GM23338 (cell line): ENCODE data around the gene RANBP1. TPM values are rescaled to one million over a fixed set of nuclear protein-coding genes. Genes with fewer than 3 reads are reported as not detected.
A peak's percentile ranks its signal among the peaks of the same experiment; 100 is the strongest.

Source experiments
- ATAC-seq: fragments of 200-7000 bp; cut with Tn5 transposase; 3 replicates; pipeline ENCODE4 v1.9.1; 2020
- DNase-seq: peaks from one replicate; pipeline ENCODE4 v3.0.0-alpha.2; 2015; ENCODE audit warnings: low spot score
- H2AFZ ChIP-seq: fragments of 200-600 bp; sonication (generic); 2 replicates; pipeline ENCODE4 v1.8.0; 2016; ENCODE audit warnings: antibody characterized with exemption, mild to moderate bottlenecking, moderate library complexity
- H3F3A ChIP-seq: fragments of 200-600 bp; sonication (generic); replicated peaks from 2 replicates; pipeline ENCODE4 v1.8.0; 2017; ENCODE audit warnings: antibody characterized with exemption, mixed run types, low read depth
- H3K27ac ChIP-seq: fragments of 200-600 bp; sonication (generic); 2 replicates; pipeline ENCODE4 v1.6.1; 2016; ENCODE audit warnings: low read depth
- H3K27me3 ChIP-seq: fragments of 200-600 bp; sonication (generic); 2 replicates; pipeline ENCODE4 v1.8.0; 2016; ENCODE audit warnings: mild to moderate bottlenecking, mixed run types, moderate library complexity; ENCODE audit not compliant: insufficient read depth
- H3K36me3 ChIP-seq: fragments of 200-600 bp; sonication (generic); 2 replicates; pipeline ENCODE4 v1.8.0; 2016; ENCODE audit warnings: mild to moderate bottlenecking; ENCODE audit not compliant: insufficient read depth
- H3K4me1 ChIP-seq: fragments of 200-600 bp; sonication (generic); 2 replicates; pipeline ENCODE4 v1.8.0; 2016; ENCODE audit warnings: mild to moderate bottlenecking, moderate library complexity; ENCODE audit not compliant: insufficient read depth
- H3K4me2 ChIP-seq: fragments of 200-600 bp; sonication (generic); 2 replicates; pipeline ENCODE4 v1.7.1; 2017; ENCODE audit warnings: mixed run types
- H3K4me3 ChIP-seq: fragments of 200-600 bp; sonication (generic); 2 replicates; pipeline ENCODE4 v1.6.1; 2016; ENCODE audit warnings: mixed run types
- H3K79me2 ChIP-seq: fragments of 200-600 bp; sonication (generic); replicated peaks from 2 replicates; pipeline ENCODE4 v1.8.0; 2017; ENCODE audit warnings: mild to moderate bottlenecking; ENCODE audit not compliant: insufficient read depth
- H3K9me2 ChIP-seq: fragments of 200-600 bp; sonication (generic); 2 replicates; pipeline ENCODE4 v1.8.0; 2017; ENCODE audit not compliant: insufficient read depth
- H4K20me1 ChIP-seq: fragments of 200-600 bp; sonication (generic); replicated peaks from 2 replicates; pipeline ENCODE4 v1.8.0; 2017; ENCODE audit warnings: mild to moderate bottlenecking; ENCODE audit not compliant: insufficient read depth
- H3K27ac Mint-ChIP-seq: 2 replicates; pipeline ENCODE4 v1.8.0; 2020; ENCODE audit warnings: inconsistent platforms, mild to moderate bottlenecking, moderate library complexity, mixed read lengths
- H3K27me3 Mint-ChIP-seq: 3 replicates; pipeline ENCODE4 v1.8.0; 2022; ENCODE audit warnings: low read depth, mild to moderate bottlenecking, moderate library complexity, mixed read lengths, inconsistent platforms; ENCODE audit not compliant: insufficient read depth, poor library complexity
- H3K36me3 Mint-ChIP-seq: 3 replicates; pipeline ENCODE4 v1.8.0; 2021; ENCODE audit warnings: low read depth, mild to moderate bottlenecking, inconsistent platforms, moderate library complexity, mixed read lengths
- H3K4me1 Mint-ChIP-seq: 3 replicates; pipeline ENCODE4 v1.8.0; 2020; ENCODE audit warnings: mild to moderate bottlenecking, inconsistent platforms, mixed read lengths
- H3K4me3 Mint-ChIP-seq: 3 replicates; pipeline ENCODE4 v1.8.0; 2021; ENCODE audit warnings: moderate library complexity, mild to moderate bottlenecking, inconsistent platforms, mixed read lengths
- H3K9me3 Mint-ChIP-seq: 3 replicates; pipeline ENCODE4 v1.8.0; 2020; ENCODE audit warnings: moderate library complexity, mild to moderate bottlenecking, inconsistent platforms, mixed read lengths
- CREB1 ChIP-seq: fragments of 250-450 bp; sonication (Bioruptor Pico); IDR thresholded peaks from 2 replicates; pipeline ENCODE4 v1.5.0; 2020; ENCODE audit warnings: low read depth, mild to moderate bottlenecking, moderate library complexity
- EZH2 ChIP-seq: fragments of 200-600 bp; sonication (generic); IDR thresholded peaks from one replicate; pipeline ENCODE4 v1.8.0; 2017; ENCODE audit warnings: antibody characterized with exemption, mild to moderate bottlenecking, low read depth; ENCODE audit not compliant: unreplicated experiment
- EZH2phosphoT487 ChIP-seq: fragments of 200-600 bp; sonication (generic); IDR thresholded peaks from one replicate; pipeline ENCODE4 v1.8.1; 2018; ENCODE audit warnings: antibody characterized with exemption; ENCODE audit not compliant: unreplicated experiment
- JUNB ChIP-seq: IDR thresholded peaks from one replicate; pipeline ENCODE4 v1.6.1; 2016; ENCODE audit warnings: antibody characterized with exemption; ENCODE audit not compliant: unreplicated experiment
- NANOG ChIP-seq: IDR thresholded peaks from 2 replicates; pipeline ENCODE4 v1.6.1; 2016; ENCODE audit warnings: antibody characterized with exemption, borderline replicate concordance
- POLR2AphosphoS5 ChIP-seq: IDR thresholded peaks from 2 replicates; pipeline ENCODE4 v1.6.1; 2016; ENCODE audit warnings: antibody characterized with exemption, low read depth
- STAT1 ChIP-seq: IDR thresholded peaks from one replicate; pipeline ENCODE4 v1.6.1; 2016; ENCODE audit warnings: antibody characterized with exemption; ENCODE audit not compliant: unreplicated experiment
- ZNF114 ChIP-seq: fragments of 250-450 bp; sonication (Bioruptor Pico); IDR thresholded peaks from 2 replicates; pipeline ENCODE4 v1.5.0; 2020; ENCODE audit warnings: mild to moderate bottlenecking, moderate library complexity
- ZNF331 ChIP-seq: fragments of 250-450 bp; sonication (Bioruptor Pico); IDR thresholded peaks from 2 replicates; pipeline ENCODE4 v1.5.0; 2020; ENCODE audit warnings: low read depth, mild to moderate bottlenecking, moderate library complexity
- polyA plus RNA-seq: library from polyadenylated mRNA; unstranded; fragments of >200 nt; fragmentation: Nextera tagmentation; extraction: Ambion mirVana; gene quantifications from 2 replicates; pipeline ENCODE4 v1.2.1, GENCODE V29; 2016
- total RNA-seq: library from RNA; depleted of rRNA; stranded (reverse); fragments of >200 nt; shearing (Covaris generic); gene quantifications from 2 replicates; pipeline ENCODE4 v1.2.3, GENCODE V29; 2014
- TF ChIP-seq, protein P1 (sequence below): IDR thresholded peaks from 2 replicates; pipeline ENCODE4 v1.6.1; 2016; ENCODE audit warnings: antibody characterized with exemption
- TF ChIP-seq, protein P2 (sequence below): fragments of 250-450 bp; sonication (Bioruptor Pico); IDR thresholded peaks from 2 replicates; pipeline ENCODE4 v1.5.0; 2020; ENCODE audit warnings: mild to moderate bottlenecking, moderate library complexity
- TF ChIP-seq, protein P3 (sequence below), 2 experiments: fragments of 200-600 bp in 1 of 2; sonication (generic) in 1 of 2; conservative IDR thresholded peaks; 2 replicates each; pipeline versions ENCODE4 v1.5.1 to v1.6.1; 2016 to 2017; ENCODE audit warnings: antibody characterized with exemption in 2 of 2, low read depth in 2 of 2, mild to moderate bottlenecking in 2 of 2, moderate library complexity in 1 of 2
- TF ChIP-seq, protein P4 (sequence below): IDR thresholded peaks from one replicate; pipeline ENCODE4 v1.6.1; 2018; ENCODE audit warnings: antibody characterized with exemption; ENCODE audit not compliant: unreplicated experiment

Gene RANBP1
- total and polyA plus RNA-seq, 2 experiments from 2014 or later, result 1,014 to 1,206 TPM

DNA sequence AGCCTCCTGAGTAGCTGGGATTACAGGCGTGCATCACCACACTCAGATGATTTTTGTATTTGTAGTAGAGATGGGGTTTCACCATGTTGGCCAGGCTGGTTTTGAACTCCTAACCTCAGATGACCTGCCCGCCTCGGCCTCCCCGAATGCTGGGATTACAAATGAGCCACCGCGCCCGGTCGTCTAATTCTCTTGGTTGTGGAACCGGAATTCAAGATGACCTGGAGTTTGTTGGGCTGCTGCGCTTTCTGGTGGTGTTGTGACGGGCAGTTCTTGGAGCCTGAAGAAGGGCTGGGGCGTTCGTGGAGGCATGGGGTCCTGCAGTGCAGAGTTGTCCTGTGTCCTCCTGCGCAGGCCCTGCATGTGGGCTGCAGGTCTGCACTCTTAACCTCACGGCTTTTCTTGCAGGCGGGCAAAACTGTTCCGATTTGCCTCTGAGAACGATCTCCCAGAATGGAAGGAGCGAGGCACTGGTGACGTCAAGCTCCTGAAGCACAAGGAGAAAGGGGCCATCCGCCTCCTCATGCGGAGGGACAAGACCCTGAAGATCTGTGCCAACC is 6.0 kb downstream of the RANBP1 start:
- Mint-ChIP-seq H3K36me3 (peaks cover 89% of the 10 kb centered on the region), H3K9me3 (no peaks in the 10 kb centered on the region), H3K4me1 (peaks cover 17% of the 10 kb centered on the region), H3K27ac (0 out of 2 replicates have a peak overlapping the region, but pooled peaks have one; percentile 27), H3K27me3 (peaks cover 24% of the 10 kb centered on the region), H3K4me3 (no peak overlapping the region)
- ATAC-seq, result no peak
- no peak for TF ChIP-seq NANOG
- TF ChIP-seq, protein P1, sequence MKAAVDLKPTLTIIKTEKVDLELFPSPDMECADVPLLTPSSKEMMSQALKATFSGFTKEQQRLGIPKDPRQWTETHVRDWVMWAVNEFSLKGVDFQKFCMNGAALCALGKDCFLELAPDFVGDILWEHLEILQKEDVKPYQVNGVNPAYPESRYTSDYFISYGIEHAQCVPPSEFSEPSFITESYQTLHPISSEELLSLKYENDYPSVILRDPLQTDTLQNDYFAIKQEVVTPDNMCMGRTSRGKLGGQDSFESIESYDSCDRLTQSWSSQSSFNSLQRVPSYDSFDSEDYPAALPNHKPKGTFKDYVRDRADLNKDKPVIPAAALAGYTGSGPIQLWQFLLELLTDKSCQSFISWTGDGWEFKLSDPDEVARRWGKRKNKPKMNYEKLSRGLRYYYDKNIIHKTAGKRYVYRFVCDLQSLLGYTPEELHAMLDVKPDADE, result no peak
- TF ChIP-seq, protein P2, sequence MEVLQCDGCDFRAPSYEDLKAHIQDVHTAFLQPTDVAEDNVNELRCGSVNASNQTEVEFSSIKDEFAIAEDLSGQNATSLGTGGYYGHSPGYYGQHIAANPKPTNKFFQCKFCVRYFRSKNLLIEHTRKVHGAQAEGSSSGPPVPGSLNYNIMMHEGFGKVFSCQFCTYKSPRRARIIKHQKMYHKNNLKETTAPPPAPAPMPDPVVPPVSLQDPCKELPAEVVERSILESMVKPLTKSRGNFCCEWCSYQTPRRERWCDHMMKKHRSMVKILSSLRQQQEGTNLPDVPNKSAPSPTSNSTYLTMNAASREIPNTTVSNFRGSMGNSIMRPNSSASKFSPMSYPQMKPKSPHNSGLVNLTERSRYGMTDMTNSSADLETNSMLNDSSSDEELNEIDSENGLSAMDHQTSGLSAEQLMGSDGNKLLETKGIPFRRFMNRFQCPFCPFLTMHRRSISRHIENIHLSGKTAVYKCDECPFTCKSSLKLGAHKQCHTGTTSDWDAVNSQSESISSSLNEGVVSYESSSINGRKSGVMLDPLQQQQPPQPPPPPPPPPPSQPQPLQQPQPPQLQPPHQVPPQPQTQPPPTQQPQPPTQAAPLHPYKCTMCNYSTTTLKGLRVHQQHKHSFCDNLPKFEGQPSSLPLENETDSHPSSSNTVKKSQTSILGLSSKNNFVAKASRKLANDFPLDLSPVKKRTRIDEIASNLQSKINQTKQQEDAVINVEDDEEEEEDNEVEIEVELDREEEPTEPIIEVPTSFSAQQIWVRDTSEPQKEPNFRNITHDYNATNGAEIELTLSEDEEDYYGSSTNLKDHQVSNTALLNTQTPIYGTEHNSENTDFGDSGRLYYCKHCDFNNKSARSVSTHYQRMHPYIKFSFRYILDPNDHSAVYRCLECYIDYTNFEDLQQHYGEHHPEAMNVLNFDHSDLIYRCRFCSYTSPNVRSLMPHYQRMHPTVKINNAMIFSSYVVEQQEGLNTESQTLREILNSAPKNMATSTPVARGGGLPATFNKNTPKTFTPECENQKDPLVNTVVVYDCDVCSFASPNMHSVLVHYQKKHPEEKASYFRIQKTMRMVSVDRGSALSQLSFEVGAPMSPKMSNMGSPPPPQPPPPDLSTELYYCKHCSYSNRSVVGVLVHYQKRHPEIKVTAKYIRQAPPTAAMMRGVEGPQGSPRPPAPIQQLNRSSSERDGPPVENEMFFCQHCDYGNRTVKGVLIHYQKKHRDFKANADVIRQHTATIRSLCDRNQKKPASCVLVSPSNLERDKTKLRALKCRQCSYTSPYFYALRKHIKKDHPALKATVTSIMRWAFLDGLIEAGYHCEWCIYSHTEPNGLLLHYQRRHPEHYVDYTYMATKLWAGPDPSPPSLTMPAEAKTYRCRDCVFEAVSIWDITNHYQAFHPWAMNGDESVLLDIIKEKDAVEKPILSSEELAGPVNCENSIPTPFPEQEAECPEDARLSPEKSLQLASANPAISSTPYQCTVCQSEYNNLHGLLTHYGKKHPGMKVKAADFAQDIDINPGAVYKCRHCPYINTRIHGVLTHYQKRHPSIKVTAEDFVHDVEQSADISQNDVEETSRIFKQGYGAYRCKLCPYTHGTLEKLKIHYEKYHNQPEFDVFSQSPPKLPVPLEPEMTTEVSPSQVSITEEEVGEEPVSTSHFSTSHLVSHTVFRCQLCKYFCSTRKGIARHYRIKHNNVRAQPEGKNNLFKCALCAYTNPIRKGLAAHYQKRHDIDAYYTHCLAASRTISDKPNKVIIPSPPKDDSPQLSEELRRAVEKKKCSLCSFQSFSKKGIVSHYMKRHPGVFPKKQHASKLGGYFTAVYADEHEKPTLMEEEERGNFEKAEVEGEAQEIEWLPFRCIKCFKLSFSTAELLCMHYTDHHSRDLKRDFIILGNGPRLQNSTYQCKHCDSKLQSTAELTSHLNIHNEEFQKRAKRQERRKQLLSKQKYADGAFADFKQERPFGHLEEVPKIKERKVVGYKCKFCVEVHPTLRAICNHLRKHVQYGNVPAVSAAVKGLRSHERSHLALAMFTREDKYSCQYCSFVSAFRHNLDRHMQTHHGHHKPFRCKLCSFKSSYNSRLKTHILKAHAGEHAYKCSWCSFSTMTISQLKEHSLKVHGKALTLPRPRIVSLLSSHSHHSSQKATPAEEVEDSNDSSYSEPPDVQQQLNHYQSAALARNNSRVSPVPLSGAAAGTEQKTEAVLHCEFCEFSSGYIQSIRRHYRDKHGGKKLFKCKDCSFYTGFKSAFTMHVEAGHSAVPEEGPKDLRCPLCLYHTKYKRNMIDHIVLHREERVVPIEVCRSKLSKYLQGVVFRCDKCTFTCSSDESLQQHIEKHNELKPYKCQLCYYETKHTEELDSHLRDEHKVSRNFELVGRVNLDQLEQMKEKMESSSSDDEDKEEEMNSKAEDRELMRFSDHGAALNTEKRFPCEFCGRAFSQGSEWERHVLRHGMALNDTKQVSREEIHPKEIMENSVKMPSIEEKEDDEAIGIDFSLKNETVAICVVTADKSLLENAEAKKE (CRISPR knock-in tag), result no peak
- TF ChIP-seq CREB1 (CRISPR knock-in tag), result no peak
- TF ChIP-seq, protein P3, sequence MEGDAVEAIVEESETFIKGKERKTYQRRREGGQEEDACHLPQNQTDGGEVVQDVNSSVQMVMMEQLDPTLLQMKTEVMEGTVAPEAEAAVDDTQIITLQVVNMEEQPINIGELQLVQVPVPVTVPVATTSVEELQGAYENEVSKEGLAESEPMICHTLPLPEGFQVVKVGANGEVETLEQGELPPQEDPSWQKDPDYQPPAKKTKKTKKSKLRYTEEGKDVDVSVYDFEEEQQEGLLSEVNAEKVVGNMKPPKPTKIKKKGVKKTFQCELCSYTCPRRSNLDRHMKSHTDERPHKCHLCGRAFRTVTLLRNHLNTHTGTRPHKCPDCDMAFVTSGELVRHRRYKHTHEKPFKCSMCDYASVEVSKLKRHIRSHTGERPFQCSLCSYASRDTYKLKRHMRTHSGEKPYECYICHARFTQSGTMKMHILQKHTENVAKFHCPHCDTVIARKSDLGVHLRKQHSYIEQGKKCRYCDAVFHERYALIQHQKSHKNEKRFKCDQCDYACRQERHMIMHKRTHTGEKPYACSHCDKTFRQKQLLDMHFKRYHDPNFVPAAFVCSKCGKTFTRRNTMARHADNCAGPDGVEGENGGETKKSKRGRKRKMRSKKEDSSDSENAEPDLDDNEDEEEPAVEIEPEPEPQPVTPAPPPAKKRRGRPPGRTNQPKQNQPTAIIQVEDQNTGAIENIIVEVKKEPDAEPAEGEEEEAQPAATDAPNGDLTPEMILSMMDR (conservative IDR thresholded peaks at IDR 0.05; ENCODE audit: low read depth in 2 of 2), result no peak
- TF ChIP-seq ZNF114 (CRISPR knock-in tag), result no peak
- TF ChIP-seq STAT1, result no peak
- no peak for TF ChIP-seq JUNB
- no peak for TF ChIP-seq EZH2phosphoT487
- TF ChIP-seq POLR2AphosphoS5, result no peak
- TF ChIP-seq, protein P4, sequence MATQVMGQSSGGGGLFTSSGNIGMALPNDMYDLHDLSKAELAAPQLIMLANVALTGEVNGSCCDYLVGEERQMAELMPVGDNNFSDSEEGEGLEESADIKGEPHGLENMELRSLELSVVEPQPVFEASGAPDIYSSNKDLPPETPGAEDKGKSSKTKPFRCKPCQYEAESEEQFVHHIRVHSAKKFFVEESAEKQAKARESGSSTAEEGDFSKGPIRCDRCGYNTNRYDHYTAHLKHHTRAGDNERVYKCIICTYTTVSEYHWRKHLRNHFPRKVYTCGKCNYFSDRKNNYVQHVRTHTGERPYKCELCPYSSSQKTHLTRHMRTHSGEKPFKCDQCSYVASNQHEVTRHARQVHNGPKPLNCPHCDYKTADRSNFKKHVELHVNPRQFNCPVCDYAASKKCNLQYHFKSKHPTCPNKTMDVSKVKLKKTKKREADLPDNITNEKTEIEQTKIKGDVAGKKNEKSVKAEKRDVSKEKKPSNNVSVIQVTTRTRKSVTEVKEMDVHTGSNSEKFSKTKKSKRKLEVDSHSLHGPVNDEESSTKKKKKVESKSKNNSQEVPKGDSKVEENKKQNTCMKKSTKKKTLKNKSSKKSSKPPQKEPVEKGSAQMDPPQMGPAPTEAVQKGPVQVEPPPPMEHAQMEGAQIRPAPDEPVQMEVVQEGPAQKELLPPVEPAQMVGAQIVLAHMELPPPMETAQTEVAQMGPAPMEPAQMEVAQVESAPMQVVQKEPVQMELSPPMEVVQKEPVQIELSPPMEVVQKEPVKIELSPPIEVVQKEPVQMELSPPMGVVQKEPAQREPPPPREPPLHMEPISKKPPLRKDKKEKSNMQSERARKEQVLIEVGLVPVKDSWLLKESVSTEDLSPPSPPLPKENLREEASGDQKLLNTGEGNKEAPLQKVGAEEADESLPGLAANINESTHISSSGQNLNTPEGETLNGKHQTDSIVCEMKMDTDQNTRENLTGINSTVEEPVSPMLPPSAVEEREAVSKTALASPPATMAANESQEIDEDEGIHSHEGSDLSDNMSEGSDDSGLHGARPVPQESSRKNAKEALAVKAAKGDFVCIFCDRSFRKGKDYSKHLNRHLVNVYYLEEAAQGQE, result no peak
- TF ChIP-seq EZH2, result no peak
- TF ChIP-seq ZNF331 (CRISPR knock-in tag), result no peak
- H3K27ac ChIP-seq, result 0 out of 2 replicates have a peak overlapping the region, but pooled peaks have one; percentile 50
- H3K36me3 ChIP-seq, result peaks cover 49% of the 10 kb centered on the region
- peaks cover 22% of the 10 kb centered on the region for H3F3A ChIP-seq
- peaks cover 42% of the 10 kb centered on the region for H4K20me1 ChIP-seq
- no peak overlapping the region for H3K4me3 ChIP-seq
- peaks cover 10% of the 10 kb centered on the region for H3K4me1 ChIP-seq
- no peak overlapping the region for H2AFZ ChIP-seq
- no peaks in the 10 kb centered on the region for H3K9me2 ChIP-seq
- H3K4me2 ChIP-seq, result no peak overlapping the region
- no peak for DNase-seq
- peaks cover 58% of the 10 kb centered on the region for H3K79me2 ChIP-seq
- no peaks in the 10 kb centered on the region for H3K27me3 ChIP-seq
